SK-N-SH treated with all-trans-retinoic acid at 6 μM for 48 hours (cell line): ENCODE data around the gene LAMA2.

Experiments
- ARNTL ChIP-seq: fragments of 450-650 bp; formaldehyde crosslinking; IDR thresholded peaks from 2 replicates; pipeline ENCODE4 v1.5.0; 2020; ENCODE audit warnings: low read depth, mild to moderate bottlenecking, moderate library complexity, borderline replicate concordance
- CSDC2 ChIP-seq: fragments of 250-450 bp; sonication (Bioruptor Pico); IDR thresholded peaks from 2 replicates; pipeline ENCODE4 v1.5.0; 2020; ENCODE audit warnings: mild to moderate bottlenecking, moderate library complexity
- ESRRG ChIP-seq: fragments of 250-450 bp; sonication (Bioruptor Pico); IDR thresholded peaks from 2 replicates; pipeline ENCODE4 v1.6.1; 2021; ENCODE audit warnings: mild to moderate bottlenecking
- GLIS3 ChIP-seq: fragments of 250-450 bp; sonication (Bioruptor Pico); IDR thresholded peaks from 2 replicates; pipeline ENCODE4 v1.5.0; 2020; ENCODE audit warnings: mild to moderate bottlenecking, moderate library complexity
- PPARA ChIP-seq: fragments of 250-450 bp; sonication (Bioruptor Pico); IDR thresholded peaks from 2 replicates; pipeline ENCODE4 v1.5.0; 2020; ENCODE audit warnings: mild to moderate bottlenecking, borderline replicate concordance
- RARB ChIP-seq: fragments of 250-450 bp; sonication (Bioruptor Pico); IDR thresholded peaks from 2 replicates; pipeline ENCODE4 v1.8.0; 2021; ENCODE audit warnings: mild to moderate bottlenecking, moderate library complexity
- TSHZ2 ChIP-seq: fragments of 250-450 bp; sonication (Bioruptor Pico); IDR thresholded peaks from 2 replicates; pipeline ENCODE4 v1.5.0; 2020; ENCODE audit warnings: mild to moderate bottlenecking, moderate library complexity
- ZFP30 ChIP-seq: fragments of 450-650 bp; formaldehyde crosslinking; IDR thresholded peaks from 2 replicates; pipeline ENCODE4 v1.5.0; 2022; ENCODE audit warnings: mild to moderate bottlenecking, moderate library complexity
- ZNF565 ChIP-seq: fragments of 450-650 bp; formaldehyde crosslinking; conservative IDR thresholded peaks from 2 replicates; pipeline ENCODE4 v1.5.0; 2020; ENCODE audit warnings: low read depth, mild to moderate bottlenecking, moderate library complexity
- TF ChIP-seq, protein P1 (sequence below): fragments of 250-450 bp; sonication (Bioruptor Pico); IDR thresholded peaks from 2 replicates; pipeline ENCODE4 v1.5.1; 2021; ENCODE audit warnings: mild to moderate bottlenecking, moderate library complexity
- TF ChIP-seq, protein P2 (sequence below): fragments of 250-450 bp; sonication (Bioruptor Pico); IDR thresholded peaks from 2 replicates; pipeline ENCODE4 v1.8.0; 2020; ENCODE audit warnings: mild to moderate bottlenecking, moderate library complexity, borderline replicate concordance

DNA sequence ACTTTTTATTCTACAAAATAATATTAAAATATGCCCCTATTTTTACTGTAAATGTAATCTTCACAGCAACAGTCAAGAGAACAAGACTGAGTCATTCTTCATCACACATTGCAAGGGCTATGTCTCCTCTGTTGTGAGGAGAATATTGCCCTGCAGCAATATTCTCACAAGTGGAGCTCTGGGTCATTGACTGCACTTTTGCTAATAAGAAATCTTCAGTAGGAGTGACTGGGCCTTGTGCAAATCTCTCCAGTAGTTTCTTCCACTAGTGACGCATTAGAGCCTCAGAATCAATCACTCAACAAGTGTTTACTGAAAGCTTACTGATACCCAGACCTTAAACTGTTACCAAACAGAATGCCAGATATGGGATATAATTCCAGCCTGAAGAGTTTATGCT is 49.1 kb downstream of the LAMA2 start:
- TF ChIP-seq, protein P1, sequence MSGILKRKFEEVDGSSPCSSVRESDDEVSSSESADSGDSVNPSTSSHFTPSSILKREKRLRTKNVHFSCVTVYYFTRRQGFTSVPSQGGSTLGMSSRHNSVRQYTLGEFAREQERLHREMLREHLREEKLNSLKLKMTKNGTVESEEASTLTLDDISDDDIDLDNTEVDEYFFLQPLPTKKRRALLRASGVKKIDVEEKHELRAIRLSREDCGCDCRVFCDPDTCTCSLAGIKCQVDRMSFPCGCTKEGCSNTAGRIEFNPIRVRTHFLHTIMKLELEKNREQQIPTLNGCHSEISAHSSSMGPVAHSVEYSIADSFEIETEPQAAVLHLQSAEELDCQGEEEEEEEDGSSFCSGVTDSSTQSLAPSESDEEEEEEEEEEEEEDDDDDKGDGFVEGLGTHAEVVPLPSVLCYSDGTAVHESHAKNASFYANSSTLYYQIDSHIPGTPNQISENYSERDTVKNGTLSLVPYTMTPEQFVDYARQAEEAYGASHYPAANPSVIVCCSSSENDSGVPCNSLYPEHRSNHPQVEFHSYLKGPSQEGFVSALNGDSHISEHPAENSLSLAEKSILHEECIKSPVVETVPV (CRISPR knock-in tag), result no peak
- no peak for TF ChIP-seq ZFP30 (CRISPR knock-in tag)
- no peak for TF ChIP-seq TSHZ2 (CRISPR knock-in tag)
- no peak for TF ChIP-seq CSDC2 (CRISPR knock-in tag)
- no peak for TF ChIP-seq ARNTL (CRISPR knock-in tag)
- TF ChIP-seq GLIS3 (CRISPR knock-in tag), result no peak
- TF ChIP-seq, protein P2, sequence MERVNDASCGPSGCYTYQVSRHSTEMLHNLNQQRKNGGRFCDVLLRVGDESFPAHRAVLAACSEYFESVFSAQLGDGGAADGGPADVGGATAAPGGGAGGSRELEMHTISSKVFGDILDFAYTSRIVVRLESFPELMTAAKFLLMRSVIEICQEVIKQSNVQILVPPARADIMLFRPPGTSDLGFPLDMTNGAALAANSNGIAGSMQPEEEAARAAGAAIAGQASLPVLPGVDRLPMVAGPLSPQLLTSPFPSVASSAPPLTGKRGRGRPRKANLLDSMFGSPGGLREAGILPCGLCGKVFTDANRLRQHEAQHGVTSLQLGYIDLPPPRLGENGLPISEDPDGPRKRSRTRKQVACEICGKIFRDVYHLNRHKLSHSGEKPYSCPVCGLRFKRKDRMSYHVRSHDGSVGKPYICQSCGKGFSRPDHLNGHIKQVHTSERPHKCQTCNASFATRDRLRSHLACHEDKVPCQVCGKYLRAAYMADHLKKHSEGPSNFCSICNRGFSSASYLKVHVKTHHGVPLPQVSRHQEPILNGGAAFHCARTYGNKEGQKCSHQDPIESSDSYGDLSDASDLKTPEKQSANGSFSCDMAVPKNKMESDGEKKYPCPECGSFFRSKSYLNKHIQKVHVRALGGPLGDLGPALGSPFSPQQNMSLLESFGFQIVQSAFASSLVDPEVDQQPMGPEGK (CRISPR knock-in tag), result no peak
- no peak for TF ChIP-seq PPARA
- no peak for TF ChIP-seq ESRRG
- no peak for TF ChIP-seq RARB
- TF ChIP-seq ZNF565 (CRISPR knock-in tag), result no peak
